HUDEP-2 (cell line): ENCODE measurements around the gene IFIH1.

Experiments used
- DNase-seq, 76 experiments: peaks; one replicate each; lab custom pipeline; 2025; ENCODE audit not compliant: unreplicated experiment in 76 of 76; lab: John Stamatoyannopoulos, UW

Gene IFIH1

GRCh38 chr2:162226836-162227235 lies 91.6 kb downstream of the IFIH1 start:
- no peak for DNase-seq

DNA sequence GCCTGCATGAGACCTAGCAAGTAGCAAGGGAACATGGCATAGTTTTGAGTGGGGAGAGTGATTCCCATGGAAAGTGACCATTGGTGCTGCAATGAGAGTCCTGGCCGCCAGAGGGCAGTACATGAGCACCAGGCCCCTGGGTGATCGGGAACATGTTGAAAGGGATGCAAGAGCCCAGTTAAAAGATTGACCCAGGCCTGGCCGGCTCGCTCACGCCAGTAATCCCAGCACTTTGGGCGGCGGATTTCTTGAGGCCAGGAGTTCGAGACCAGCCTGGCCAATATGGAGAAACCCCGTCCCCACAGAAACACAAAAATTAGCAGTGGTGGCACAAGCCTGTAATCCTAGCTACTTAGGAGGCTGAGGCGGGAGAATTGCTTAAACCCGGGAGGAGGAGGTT lies 97.4 kb downstream of the IFIH1 start:
- DNase-seq: peak in 54 of 76 experiments; percentile 1 to 63 (median 28)

DNA sequence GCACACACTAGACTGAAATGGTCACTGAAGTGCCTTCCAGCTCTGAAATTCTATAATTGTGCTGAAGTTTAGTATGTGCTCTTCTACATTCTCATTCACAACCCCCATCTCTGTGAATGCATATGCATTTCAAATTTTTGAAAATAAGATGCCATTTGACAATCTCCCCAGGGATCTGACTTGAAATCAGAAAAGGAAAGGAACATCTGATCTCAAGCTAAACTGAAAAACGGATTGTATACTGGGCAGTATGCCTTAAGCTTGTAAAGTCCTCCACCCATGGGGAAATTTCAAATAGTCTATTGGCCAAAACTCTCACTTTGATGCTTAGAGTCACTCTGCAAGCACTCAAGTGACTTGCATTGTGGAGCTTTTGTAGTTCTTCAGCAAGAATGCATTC lies 98.1 kb downstream of the IFIH1 start:
- DNase-seq: no peak

GRCh38 chr2:162219426-162219825 lies 99.1 kb downstream of the IFIH1 start:
- no peak for DNase-seq

GRCh38 chr2:162217598-162217997 lies 100.9 kb downstream of the IFIH1 start:
- DNase-seq: no peak
